ENCODE data around the gene PALD1.

DNA sequence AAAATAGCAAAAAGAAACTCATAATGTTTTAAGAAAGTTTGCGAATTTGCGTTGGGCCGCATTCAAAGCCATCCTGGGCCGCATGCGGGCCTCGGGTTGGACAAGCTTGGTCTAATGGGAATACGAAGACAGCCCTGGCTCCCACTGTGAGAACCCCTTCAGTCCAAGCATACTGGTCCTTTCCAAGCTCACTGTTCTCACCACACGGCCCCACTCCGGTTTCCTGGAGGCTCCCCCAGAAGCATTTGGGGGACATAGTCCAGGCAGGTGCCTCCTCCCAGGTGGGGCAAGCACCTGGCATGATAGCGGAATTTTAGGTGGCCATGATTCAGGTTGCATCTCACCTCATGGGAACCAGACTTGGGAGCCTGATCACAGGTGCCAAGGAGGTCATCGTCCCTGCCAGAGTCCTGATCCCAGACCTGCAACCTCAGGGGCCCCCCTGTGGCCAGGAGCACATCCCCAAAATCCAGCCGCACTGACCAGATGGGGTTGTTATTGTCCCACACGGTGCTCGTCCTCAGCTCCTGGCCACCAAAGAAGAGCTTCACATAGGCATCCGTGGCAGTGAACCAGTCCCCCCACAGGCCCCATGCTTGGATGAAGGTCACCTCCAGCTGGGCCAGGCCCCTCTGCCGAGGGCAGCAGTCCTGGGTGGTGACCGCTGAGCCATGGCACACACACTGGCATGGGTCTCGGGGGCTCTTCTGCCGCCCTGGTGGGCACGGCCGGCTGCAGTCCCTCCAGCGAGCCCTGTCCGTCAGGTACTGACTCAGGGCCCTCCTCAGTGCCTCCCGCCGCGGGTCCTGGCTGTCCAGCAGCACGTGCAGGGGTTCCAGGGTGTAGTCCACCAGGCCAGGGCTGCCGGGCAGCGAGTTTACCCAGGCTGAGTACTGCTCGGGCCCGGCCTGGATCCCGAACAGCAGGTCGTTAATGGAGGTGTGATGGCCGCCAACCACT is 119.6 kb downstream of the PALD1 start:
- TF ChIP-seq, protein P1, sequence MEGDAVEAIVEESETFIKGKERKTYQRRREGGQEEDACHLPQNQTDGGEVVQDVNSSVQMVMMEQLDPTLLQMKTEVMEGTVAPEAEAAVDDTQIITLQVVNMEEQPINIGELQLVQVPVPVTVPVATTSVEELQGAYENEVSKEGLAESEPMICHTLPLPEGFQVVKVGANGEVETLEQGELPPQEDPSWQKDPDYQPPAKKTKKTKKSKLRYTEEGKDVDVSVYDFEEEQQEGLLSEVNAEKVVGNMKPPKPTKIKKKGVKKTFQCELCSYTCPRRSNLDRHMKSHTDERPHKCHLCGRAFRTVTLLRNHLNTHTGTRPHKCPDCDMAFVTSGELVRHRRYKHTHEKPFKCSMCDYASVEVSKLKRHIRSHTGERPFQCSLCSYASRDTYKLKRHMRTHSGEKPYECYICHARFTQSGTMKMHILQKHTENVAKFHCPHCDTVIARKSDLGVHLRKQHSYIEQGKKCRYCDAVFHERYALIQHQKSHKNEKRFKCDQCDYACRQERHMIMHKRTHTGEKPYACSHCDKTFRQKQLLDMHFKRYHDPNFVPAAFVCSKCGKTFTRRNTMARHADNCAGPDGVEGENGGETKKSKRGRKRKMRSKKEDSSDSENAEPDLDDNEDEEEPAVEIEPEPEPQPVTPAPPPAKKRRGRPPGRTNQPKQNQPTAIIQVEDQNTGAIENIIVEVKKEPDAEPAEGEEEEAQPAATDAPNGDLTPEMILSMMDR (conservative IDR thresholded peaks at IDR 0.05 in 1 of 2, IDR thresholded peaks at IDR 0.05 in 1 of 2; ENCODE audit: low read depth in 1 of 2, low read length in 2 of 2) = no peak
- TF ChIP-seq EZH2 (IDR thresholded peaks at IDR 0.05; ENCODE audit: low read length, missing control alignments) = no peak

Measured in fibroblast of lung (primary cell).